GM12878 (cell line): Measurements from ENCODE around the gene TTR. TPM values are rescaled to one million over a fixed set of nuclear protein-coding genes. Genes with fewer than 3 reads are reported as not detected.

Experiments used
- ATAC-seq: fragments of 200-7000 bp; cut with Tn5 transposase; 3 replicates; pipeline ENCODE4 v1.9.1; 2020; ENCODE audit warnings: mild to moderate bottlenecking, moderate library complexity
- BruUV-seq: library from RNA; stranded (reverse); fragments of 400-500 nt; replicated peaks from 2 replicates; lab custom pipeline; 2021; lab: Mats Ljungman, UMichigan
- CTCF ChIA-PET: fragments of 300-600 bp; sonication (Branson Sonifier 250); formaldehyde crosslinking; extraction: SDS; loops from one replicate; lab custom pipeline; 2021; ENCODE audit warnings: inconsistent platforms; lab: Yijun Ruan, JAX
- POLR2A ChIA-PET: fragments of 350-600 bp; formaldehyde crosslinking; extraction: SDS; loops from one replicate; lab custom pipeline; 2021; ENCODE audit warnings: inconsistent platforms; lab: Charles Lee
- RAD21 ChIA-PET: fragments of 300-600 bp; sonication (Branson Sonifier 250); formaldehyde crosslinking; loops from one replicate; lab custom pipeline; 2023; ENCODE audit warnings: antibody characterized with exemption; ENCODE audit not compliant: unreplicated experiment; lab: Charles Lee
- SMC1A ChIA-PET: fragments of 300-600 bp; sonication (Branson Sonifier 250); formaldehyde crosslinking; loops from one replicate; lab custom pipeline; 2023; ENCODE audit not compliant: unreplicated experiment, uncharacterized antibody; lab: Charles Lee
- DNase-seq: peaks from one replicate; pipeline ENCODE4 v3.0.0-alpha.2; 2011; ENCODE audit warnings: low read depth, low spot score
- FAIRE-seq: peaks from 3 replicates; lab custom pipeline; 2011; peaks lifted over from hg19 to GRCh38; lab: Jason Lieb, UNC
- H2AFZ ChIP-seq: 2 replicates; pipeline ENCODE4 v1.6.0; 2011; ENCODE audit warnings: low read depth, low read length, control low read depth; ENCODE audit not compliant: control insufficient read depth
- H3K27ac ChIP-seq: 2 replicates; pipeline ENCODE4 v1.5.1; 2011; ENCODE audit warnings: control low read depth; ENCODE audit not compliant: control insufficient read depth, insufficient read depth
- H3K27me3 ChIP-seq, 2 experiments: replicated peaks in 1 of 2; 2 replicates each; pipeline versions ENCODE4 v1.6.0 to v1.6.1; 2011; ENCODE audit warnings: low read length in 1 of 2; ENCODE audit not compliant: control insufficient read depth in 2 of 2, insufficient read depth in 2 of 2
- H3K36me3 ChIP-seq, 2 experiments: 2 replicates each; pipeline ENCODE4 v1.5.1; 2011; ENCODE audit warnings: low read length in 1 of 2; ENCODE audit not compliant: control insufficient read depth in 2 of 2, insufficient read depth in 2 of 2
- H3K4me1 ChIP-seq: 2 replicates; pipeline ENCODE4 v1.6.1; 2011; ENCODE audit warnings: mild to moderate bottlenecking, low read length, moderate library complexity, mixed read lengths; ENCODE audit not compliant: control insufficient read depth, insufficient read depth
- H3K4me2 ChIP-seq: 2 replicates; pipeline ENCODE4 v1.6.0; 2011; ENCODE audit warnings: control low read depth; ENCODE audit not compliant: control insufficient read depth, insufficient read depth
- H3K4me3 ChIP-seq: fragments of 200-600 bp; sonication (generic); 2 replicates; pipeline ENCODE4 v1.5.1; 2016
- H3K79me2 ChIP-seq: 2 replicates; pipeline ENCODE4 v1.6.0; 2011; ENCODE audit warnings: low read length; ENCODE audit not compliant: control insufficient read depth, insufficient read depth
- H3K9ac ChIP-seq: 2 replicates; pipeline ENCODE4 v1.8.0; 2011; ENCODE audit warnings: low read length, control low read depth, mixed read lengths; ENCODE audit not compliant: control insufficient read depth, insufficient read depth
- H3K9me3 ChIP-seq: replicated peaks from 3 replicates; pipeline ENCODE4 v1.5.1; 2011; ENCODE audit warnings: mild to moderate bottlenecking, low read length; ENCODE audit not compliant: control insufficient read depth, insufficient read depth
- H4K20me1 ChIP-seq: 2 replicates; pipeline ENCODE4 v1.6.0; 2011; ENCODE audit not compliant: control insufficient read depth, insufficient read depth
- ATF3 ChIP-seq: IDR thresholded peaks from 2 replicates; pipeline ENCODE4 v1.6.1; 2011; ENCODE audit warnings: low read depth, mild to moderate bottlenecking, low read length, moderate library complexity, borderline replicate concordance; ENCODE audit errors: extremely low read depth
- BRCA1 ChIP-seq: IDR thresholded peaks from 2 replicates; pipeline ENCODE4 v1.6.1; 2011; ENCODE audit warnings: low read depth, low read length, improper control_type of control experiment
- LARP7 ChIP-seq: fragments of 450-650 bp; IDR thresholded peaks from 2 replicates; pipeline ENCODE4 v1.6.1; 2017; ENCODE audit warnings: mild to moderate bottlenecking
- PKNOX1 ChIP-seq: fragments of 450-650 bp; IDR thresholded peaks from 2 replicates; pipeline ENCODE4 v1.6.1; 2016; ENCODE audit warnings: mild to moderate bottlenecking
- PRDM15 ChIP-seq: fragments of 450-650 bp; formaldehyde crosslinking; IDR thresholded peaks from 2 replicates; pipeline ENCODE4 v1.4.0; 2020; ENCODE audit warnings: mild to moderate bottlenecking, moderate library complexity
- RELB ChIP-seq: fragments of 450-650 bp; IDR thresholded peaks from 2 replicates; pipeline ENCODE4 v1.6.1; 2017; ENCODE audit warnings: low read depth, mild to moderate bottlenecking, moderate library complexity
- SKIL ChIP-seq: fragments of 450-650 bp; IDR thresholded peaks from 2 replicates; pipeline ENCODE4 v1.6.1; 2017; ENCODE audit warnings: mild to moderate bottlenecking, low read depth, inconsistent platforms; ENCODE audit not compliant: poor library complexity, severe bottlenecking
- SREBF2 ChIP-seq: IDR thresholded peaks from 2 replicates; pipeline ENCODE4 v1.6.1; 2012; ENCODE audit warnings: mild to moderate bottlenecking, low read length
- SRF ChIP-seq, 2 experiments: IDR thresholded peaks; 2 replicates each; pipeline ENCODE4 v1.6.1; 2011; ENCODE audit warnings: low read depth in 2 of 2, low read length in 2 of 2, mild to moderate bottlenecking in 1 of 2, moderate library complexity in 1 of 2
- YBX1 ChIP-seq: fragments of 450-650 bp; IDR thresholded peaks from 2 replicates; pipeline ENCODE4 v1.6.1; 2016; ENCODE audit warnings: antibody characterized with exemption
- YY1 ChIP-seq: IDR thresholded peaks from 2 replicates; pipeline ENCODE4 v1.6.1; 2011; ENCODE audit warnings: low read depth, mild to moderate bottlenecking, low read length
- ZBED1 ChIP-seq: IDR thresholded peaks from 2 replicates; pipeline ENCODE4 v1.6.1; 2016; ENCODE audit warnings: borderline replicate concordance
- ZNF217 ChIP-seq: fragments of 450-650 bp; IDR thresholded peaks from 2 replicates; pipeline ENCODE4 v1.6.1; 2017; ENCODE audit warnings: antibody characterized with exemption, mild to moderate bottlenecking
- ZNF24 ChIP-seq: fragments of 450-650 bp; IDR thresholded peaks from 2 replicates; pipeline ENCODE4 v1.6.1; 2017; ENCODE audit warnings: antibody characterized with exemption, mild to moderate bottlenecking
- ZNF384 ChIP-seq: IDR thresholded peaks from 2 replicates; pipeline ENCODE4 v1.6.1; 2012; ENCODE audit warnings: low read depth, mild to moderate bottlenecking, low read length, improper control_type of control experiment, borderline replicate concordance
- WGBS: methylation state at CpG from one replicate; pipeline ENCODE4 v1.1.6; 2016; ENCODE audit warnings: low lambda C conversion rate; ENCODE audit not compliant: insufficient replicate concordance, insufficient coverage; ENCODE audit errors: missing lambda C conversion rate; 5-methylcytosine and 5-hydroxymethylcytosine counted together
- in situ Hi-C: fragments of 300-500 bp; cut with MboI; formaldehyde crosslinking; loops from 9 replicates; pipeline ENCODE4 v1.14.3; 2018; ENCODE audit warnings: mixed read lengths
- intact Hi-C: fragments of 100-400 bp; cut with micrococcal nuclease; formaldehyde crosslinking; loops from one replicate; pipeline ENCODE4 v1.14.2; 2022; ENCODE audit not compliant: unreplicated experiment
- polyA plus RNA-seq, 11 experiments: library from polyadenylated mRNA; depleted of rRNA in 4 of 11; unstranded in 6 of 11; stranded (reverse) in 5 of 11; fragments of >200 nt; fragmentation: Nextera tagmentation in 4 of 11; fragmentation: Illumina TruSeq in 1 of 11; extraction: Ambion mirVana in 4 of 11; extraction: Trizol in 1 of 11; gene quantifications; 1 replicate in 1 of 11; 2 replicates in 10 of 11; pipeline versions ENCODE4 v1.2.1 to v1.2.3, GENCODE V29; 2011 to 2016; ENCODE audit warnings: inconsistent platforms in 2 of 11, missing spikeins in 2 of 11, low read depth in 1 of 11
- total RNA-seq, 4 experiments: library from RNA; depleted of rRNA in 3 of 4; stranded (reverse); fragments of >200 nt in 3 of 4; fragmentation: Illumina TruSeq in 1 of 4; extraction: Trizol in 1 of 4; gene quantifications; 2 replicates each; pipeline versions ENCODE4 v1.2.1 to v1.2.3, GENCODE V29; 2013 to 2021

Gene TTR
- total and polyA plus RNA-seq, 10 of the 15 experiments (the other 5 are each of a cell fraction or from before 2014, with no cell fraction given) = 0.05 to 1.2 TPM; not detected in 8

- intact Hi-C loops (loop anchor here (2.0 to 5.0 kb wide), 2 partner anchors 24 to 88 kb away; no protein-coding TSS in a partner anchor), in situ Hi-C loops (no loop called here)
- peaks cover 35% of the 10 kb centered on the region for H3K4me1 ChIP-seq
- H3K9me3 ChIP-seq = peaks cover 2% of the 10 kb centered on the region
- peak overlapping the region; percentile 11; the same call in 1 of the 2 replicates for H3K9ac ChIP-seq
- ChIA-PET SMC1A (interaction anchor here (0.8 to 5.0 kb wide), 12 partner anchors 9 to 74 kb away, joined by 3 to 81 read pairs (median 4); no protein-coding TSS in a partner anchor), CTCF (interaction anchor here (1.2 to 5.3 kb wide), 6 partner anchors 13 to 142 kb away, joined by 3 to 34 read pairs (median 6); no protein-coding TSS in a partner anchor), RAD21 (interaction anchor here (1.2 to 3.2 kb wide), 7 partner anchors 15 to 134 kb away, joined by 4 to 19 read pairs (median 8); no protein-coding TSS in a partner anchor), POLR2A (interaction anchor here (1.0 to 2.8 kb wide), 6 partner anchors 12 to 48 kb away, joined by 3 to 14 read pairs (median 6); no protein-coding TSS in a partner anchor)
- H4K20me1 ChIP-seq = no peaks in the 10 kb centered on the region
- peaks cover 3 to 8% of the 10 kb centered on the region in 2 experiments; a peak in 3 of 4 replicates for H3K36me3 ChIP-seq
- H3K27me3 ChIP-seq = no peaks in the 10 kb centered on the region
- peak overlapping the region; percentile 18 for H2AFZ ChIP-seq
- 0% methylated on average over 3 of the region's 3 CpGs for WGBS
- DNase-seq (peak; percentile 85), FAIRE-seq (peak; percentile 96), ATAC-seq (peak; percentile 98)
- peak overlapping the region; percentile 70 for H3K27ac ChIP-seq
- BruUV-seq = no TSS peak
- no peak overlapping the region for H3K4me3 ChIP-seq
- H3K79me2 ChIP-seq = peaks cover 4% of the 10 kb centered on the region; the same call in 1 of the 2 replicates
- H3K4me2 ChIP-seq = peak overlapping the region; percentile 17
- TF ChIP-seq SRF (IDR thresholded peaks at IDR 0.05; ENCODE audit: low read depth in 2 of 2, low read length in 2 of 2) (no peak), PKNOX1 (peak; percentile 52; the same call in 1 of the 2 replicates), YBX1 (no peak), ZNF24 (no peak), SREBF2 (no peak), ZNF384 (no peak), LARP7 (no peak), ATF3 (no peak), ZNF217 (no peak), RELB (peak; percentile 66; the same call in 1 of the 2 replicates), YY1 (no peak), ZBED1 (peak; percentile 44; the same call in 1 of the 2 replicates), BRCA1 (no peak), SKIL (no peak), PRDM15 (no peak)
Observed at GRCh38 chr18:31634331-31634713, 42.6 kb downstream of the TTR start.
